OCI-LY3 (cell line): ENCODE data around the gene ZC3H15.

ENCODE experiments used
- H2AFZ ChIP-seq: fragments of 200-600, 300-600 bp; shearing (Covaris generic); 2 replicates; pipeline ENCODE4 v1.6.0; 2014; ENCODE audit warnings: antibody characterized with exemption, low read depth, low read length
- H3K27ac ChIP-seq: fragments of 200-600, 300-600 bp; sonication (generic); 2 replicates; pipeline ENCODE4 v1.5.1; 2014; ENCODE audit warnings: mild to moderate bottlenecking, low read length, moderate library complexity, mixed read lengths
- H3K27me3 ChIP-seq: fragments of 200-600, 300-600 bp; sonication (generic); 2 replicates; pipeline ENCODE4 v1.6.1; 2014; ENCODE audit warnings: low read depth, low read length, mixed read lengths
- H3K36me3 ChIP-seq: fragments of 200-600, 300-600 bp; sonication (generic); replicated peaks from 2 replicates; pipeline ENCODE3; 2014; ENCODE audit warnings: low read depth, low read length, mixed read lengths
- H3K4me1 ChIP-seq: fragments of 300-600, 200-600 bp; sonication (generic); 2 replicates; pipeline ENCODE4 v1.6.1; 2014; ENCODE audit warnings: low read length, mixed read lengths
- H3K4me2 ChIP-seq: fragments of 200-600, 300-600 bp; sonication (generic); 2 replicates; pipeline ENCODE4 v1.6.1; 2014; ENCODE audit warnings: low read length, mixed read lengths
- H3K4me3 ChIP-seq: fragments of 300-600, 200-600 bp; sonication (generic); 2 replicates; pipeline ENCODE4 v1.5.1; 2014; ENCODE audit warnings: antibody characterized with exemption, mild to moderate bottlenecking, low read length, moderate library complexity
- H3K79me2 ChIP-seq: fragments of 300-600, 200-600 bp; shearing (Covaris generic); 2 replicates; pipeline ENCODE4 v1.6.1; 2014; ENCODE audit warnings: mild to moderate bottlenecking, low read length, mixed read lengths
- H3K9ac ChIP-seq: fragments of 300-600, 200-600 bp; shearing (Covaris generic); 2 replicates; pipeline ENCODE4 v1.6.0; 2014; ENCODE audit warnings: mild to moderate bottlenecking, low read length, moderate library complexity
- H3K9me3 ChIP-seq: fragments of 200-600, 300-600 bp; shearing (Covaris generic); 2 replicates; pipeline ENCODE4 v1.6.1; 2014; ENCODE audit warnings: low read length, mixed read lengths; ENCODE audit not compliant: insufficient read depth
- H4K20me1 ChIP-seq: fragments of 200-600, 300-600 bp; sonication (generic); 2 replicates; pipeline ENCODE4 v1.6.1; 2016; ENCODE audit warnings: low read length, mixed read lengths; ENCODE audit not compliant: insufficient read depth
- CTCF ChIP-seq: fragments of 200-600, 300-600 bp; sonication (generic); IDR thresholded peaks from 2 replicates; pipeline ENCODE4 v1.5.1; 2014; ENCODE audit warnings: antibody characterized with exemption, low read length, low read depth
- EZH2phosphoT487 ChIP-seq: fragments of 200-600 bp; shearing (Covaris generic); IDR thresholded peaks from 2 replicates; pipeline ENCODE4 v1.6.1; 2018; ENCODE audit warnings: antibody characterized with exemption, mixed run types, low read depth

ZC3H15 gene

GRCh38 chr2:186526281-186526680 lies 40.2 kb downstream of the ZC3H15 start:
- Histone ChIP-seq H3K36me3 (peaks cover 4% of the 10 kb centered on the region), H3K27ac (no peak overlapping the region), H3K27me3 (no peaks in the 10 kb centered on the region), H3K9me3 (no peaks in the 10 kb centered on the region), H4K20me1 (no peaks in the 10 kb centered on the region), H2AFZ (no peak overlapping the region), H3K4me1 (no peaks in the 10 kb centered on the region), H3K9ac (no peak overlapping the region), H3K4me2 (no peak overlapping the region), H3K4me3 (no peak overlapping the region), H3K79me2 (no peaks in the 10 kb centered on the region)
- no peak for TF ChIP-seq CTCF
- no peak for TF ChIP-seq EZH2phosphoT487

GRCh38 chr2:186530314-186530713 lies 44.3 kb downstream of the ZC3H15 start:
- peaks cover 4% of the 10 kb centered on the region for H3K36me3 ChIP-seq
- H3K4me2 ChIP-seq = no peak overlapping the region
- H3K9me3 ChIP-seq = no peaks in the 10 kb centered on the region
- TF ChIP-seq CTCF (no peak), EZH2phosphoT487 (no peak)
- no peak overlapping the region for H2AFZ ChIP-seq
- no peaks in the 10 kb centered on the region for H3K27me3 ChIP-seq
- H4K20me1 ChIP-seq = no peaks in the 10 kb centered on the region
- no peak overlapping the region for H3K27ac ChIP-seq
- no peak overlapping the region for H3K4me3 ChIP-seq
- H3K9ac ChIP-seq = no peak overlapping the region
- H3K79me2 ChIP-seq = no peaks in the 10 kb centered on the region
- H3K4me1 ChIP-seq = no peaks in the 10 kb centered on the region

- no peaks in the 10 kb centered on the region for H4K20me1 ChIP-seq
- H3K4me2 ChIP-seq = no peak overlapping the region
- no peaks in the 10 kb centered on the region for H3K27me3 ChIP-seq
- H3K4me3 ChIP-seq = no peak overlapping the region
- H3K36me3 ChIP-seq = peaks cover 2% of the 10 kb centered on the region
- H3K9me3 ChIP-seq = no peaks in the 10 kb centered on the region
- TF ChIP-seq CTCF (no peak), EZH2phosphoT487 (no peak)
- H3K79me2 ChIP-seq = no peaks in the 10 kb centered on the region
- no peak overlapping the region for H2AFZ ChIP-seq
- no peaks in the 10 kb centered on the region for H3K4me1 ChIP-seq
- no peak overlapping the region for H3K9ac ChIP-seq
- H3K27ac ChIP-seq = no peak overlapping the region
Observed at GRCh38 chr2:186531257-186531775, 45.3 kb downstream of the ZC3H15 start.

DNA sequence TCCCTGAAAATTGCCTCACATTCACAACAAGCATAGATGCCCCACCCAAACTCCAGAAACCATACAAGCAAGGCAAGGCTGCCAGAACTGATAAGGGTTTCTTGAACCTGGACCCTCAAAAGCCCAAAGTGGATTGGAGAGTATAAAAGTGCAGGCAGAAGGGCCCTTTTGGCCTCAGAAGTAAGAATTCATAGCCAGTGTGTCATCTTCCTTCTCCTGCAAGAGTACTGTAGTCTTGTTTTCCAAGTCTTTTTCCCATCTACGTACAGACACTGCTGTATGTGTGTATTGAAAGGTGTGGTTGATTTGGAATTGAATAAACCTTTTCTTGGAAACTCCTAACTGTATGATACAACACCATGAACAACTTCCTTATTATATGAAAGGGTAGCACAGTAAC lies 46.8 kb downstream of the ZC3H15 start:
- Histone ChIP-seq H2AFZ (no peak overlapping the region), H3K4me1 (no peaks in the 10 kb centered on the region), H3K9me3 (no peaks in the 10 kb centered on the region), H3K4me2 (no peak overlapping the region), H3K27me3 (no peaks in the 10 kb centered on the region), H3K79me2 (no peaks in the 10 kb centered on the region), H4K20me1 (no peaks in the 10 kb centered on the region), H3K27ac (no peak overlapping the region), H3K9ac (no peak overlapping the region), H3K4me3 (no peak overlapping the region), H3K36me3 (no peaks in the 10 kb centered on the region)
- TF ChIP-seq EZH2phosphoT487 (no peak), CTCF (no peak)
